HCT116 (cell line): ENCODE measurements around the gene LRRC32. TPM values are rescaled to one million over a fixed set of nuclear protein-coding genes. Genes with fewer than 3 reads are reported as not detected.

ENCODE experiments used
- ATAC-seq: fragments of 200-7000 bp; cut with Tn5 transposase; 2 replicates; pipeline ENCODE4 v1.9.1; 2020; ENCODE audit warnings: mild to moderate bottlenecking, moderate library complexity
- BruUV-seq: library from RNA; stranded (reverse); fragments of 400-500 nt; replicated peaks from 2 replicates; lab custom pipeline; 2021; lab: Mats Ljungman, UMichigan
- CTCF ChIA-PET: fragments of 300-600 bp; sonication (Branson Sonifier 250); formaldehyde crosslinking; loops from one replicate; lab custom pipeline; 2021; ENCODE audit warnings: antibody characterized with exemption; lab: Charles Lee
- POLR2A ChIA-PET: fragments of 300-600, 350-600 bp; sonication (Branson Sonifier 250); formaldehyde crosslinking; loops from one replicate; lab custom pipeline; 2021; ENCODE audit warnings: antibody characterized with exemption; lab: Charles Lee
- RAD21 ChIA-PET, 2 experiments: fragments of 300-600 bp; sonication (Branson Sonifier 250); formaldehyde crosslinking; loops; one replicate each; lab custom pipeline; 2023; ENCODE audit warnings: low total read pairs in 2 of 2; ENCODE audit not compliant: uncharacterized antibody in 2 of 2, unreplicated experiment in 2 of 2, low non-redundant PET in 1 of 2; lab: Charles Lee
- DNase-seq: peaks from one replicate; pipeline ENCODE4 v3.0.0-alpha.2; 2010; ENCODE audit warnings: low read depth, low spot score
- H2AFZ ChIP-seq: fragments of 200-600 bp; shearing (Covaris generic), sonication (generic); 2 replicates; pipeline ENCODE4 v1.6.1; 2017; ENCODE audit warnings: low read depth, mixed run types, mixed read lengths, antibody characterized with exemption, low read length; ENCODE audit not compliant: poor library complexity, severe bottlenecking
- H3K27ac ChIP-seq: 2 replicates; pipeline ENCODE4 v1.5.1; 2012; ENCODE audit warnings: low read depth, low read length
- H3K27me3 ChIP-seq: fragments of 200-600 bp; sonication (generic); 2 replicates; pipeline ENCODE4 v1.6.1; 2016; ENCODE audit warnings: mixed run types, low read length, mixed read lengths; ENCODE audit not compliant: insufficient read depth
- H3K36me3 ChIP-seq, 2 experiments: fragments of 200-500 bp in 1 of 2; fragments of 200-600 bp in 1 of 2; sonication (Bioruptor generic) in 1 of 2; sonication (generic) in 1 of 2; 2 replicates each; pipeline versions ENCODE4 v1.5.1 to v1.6.1; 2014 to 2016; ENCODE audit warnings: low read length in 2 of 2, inconsistent platforms in 1 of 2, mixed read lengths in 1 of 2, mixed run types in 1 of 2; ENCODE audit not compliant: insufficient read depth in 2 of 2, control insufficient read depth in 1 of 2
- H3K4me1 ChIP-seq, 2 experiments: fragments of 200-600 bp in 1 of 2; sonication (generic) in 1 of 2; 2 replicates each; pipeline versions ENCODE4 v1.5.1 to v1.6.1; 2012 to 2017; ENCODE audit warnings: low read length in 2 of 2, inconsistent platforms in 1 of 2, mild to moderate bottlenecking in 1 of 2, mixed read lengths in 1 of 2, mixed run types in 1 of 2, moderate library complexity in 1 of 2; ENCODE audit not compliant: insufficient read depth in 2 of 2, control insufficient read depth in 1 of 2
- H3K4me2 ChIP-seq: fragments of 200-600 bp; sonication (generic); 2 replicates; pipeline ENCODE4 v1.6.1; 2017; ENCODE audit warnings: mixed run types, low read length, mixed read lengths
- H3K4me3 ChIP-seq, 2 experiments: fragments of 200-600 bp in 1 of 2; sonication (generic) in 1 of 2; replicated peaks in 1 of 2; 2 replicates each; pipeline ENCODE4 v1.5.1; 2011 to 2016; ENCODE audit warnings: low read length in 2 of 2, control low read depth in 1 of 2, low read depth in 1 of 2, mild to moderate bottlenecking in 1 of 2, mixed read lengths in 1 of 2, mixed run types in 1 of 2
- H3K79me2 ChIP-seq: fragments of 200-600 bp; sonication (generic); 2 replicates; pipeline ENCODE4 v1.6.1; 2017; ENCODE audit warnings: mild to moderate bottlenecking, mixed run types, low read length, moderate library complexity, mixed read lengths; ENCODE audit not compliant: insufficient read depth
- H3K9ac ChIP-seq: fragments of 200-600 bp; sonication (generic); 2 replicates; pipeline ENCODE4 v1.6.1; 2016; ENCODE audit warnings: low read length, mixed read lengths
- H3K9me2 ChIP-seq: fragments of 200-600 bp; sonication (generic), shearing (Covaris generic); 2 replicates; pipeline ENCODE4 v1.6.1; 2017; ENCODE audit warnings: mixed run types, mild to moderate bottlenecking, moderate library complexity; ENCODE audit not compliant: insufficient read depth
- H3K9me3 ChIP-seq, 2 experiments: fragments of 200-500 bp in 1 of 2; fragments of 200-600 bp in 1 of 2; sonication (Bioruptor generic) in 1 of 2; sonication (generic) in 1 of 2; 2 replicates each; pipeline ENCODE4 v1.6.1; 2014 to 2017; ENCODE audit warnings: low read length in 2 of 2, mixed read lengths in 2 of 2, inconsistent platforms in 1 of 2, low read depth in 1 of 2, mild to moderate bottlenecking in 1 of 2, mixed run types in 1 of 2, moderate library complexity in 1 of 2; ENCODE audit not compliant: control insufficient read depth in 1 of 2, insufficient read depth in 1 of 2
- H4K20me1 ChIP-seq: fragments of 200-600 bp; sonication (generic), shearing (Covaris generic); 2 replicates; pipeline ENCODE4 v1.6.1; 2017; ENCODE audit warnings: mixed run types, mild to moderate bottlenecking, moderate library complexity; ENCODE audit not compliant: insufficient read depth
- CBX3 ChIP-seq: IDR thresholded peaks from 2 replicates; pipeline ENCODE4 v1.6.1; 2012; ENCODE audit warnings: low read depth
- CEBPB ChIP-seq: IDR thresholded peaks from 2 replicates; pipeline ENCODE4 v1.6.1; 2012; ENCODE audit warnings: low read depth
- EZH2phosphoT487 ChIP-seq: fragments of 200-600 bp; IDR thresholded peaks from 2 replicates; pipeline ENCODE4 v1.6.1; 2018; ENCODE audit warnings: antibody characterized with exemption, borderline replicate concordance
- JUND ChIP-seq: IDR thresholded peaks from 2 replicates; pipeline ENCODE4 v1.6.1; 2012
- POLR2AphosphoS5 ChIP-seq: IDR thresholded peaks from 2 replicates; pipeline ENCODE4 v1.6.1; 2011; ENCODE audit warnings: mild to moderate bottlenecking, low read depth, low read length, moderate library complexity
- RAD21 ChIP-seq: IDR thresholded peaks from 2 replicates; pipeline ENCODE4 v1.6.1; 2012; ENCODE audit warnings: low read depth, mild to moderate bottlenecking
- REST ChIP-seq: IDR thresholded peaks from 2 replicates; pipeline ENCODE4 v1.6.1; 2012; ENCODE audit warnings: low read depth
- SP1 ChIP-seq: IDR thresholded peaks from 2 replicates; pipeline ENCODE4 v1.6.1; 2012; ENCODE audit warnings: low read depth
- TCF7L2 ChIP-seq: IDR thresholded peaks from 2 replicates; pipeline ENCODE4 v1.7.0; 2011; ENCODE audit warnings: borderline replicate concordance, inconsistent platforms; ENCODE audit not compliant: insufficient read depth, insufficient read length; ENCODE audit errors: extremely low read depth
- ZNF274 ChIP-seq: fragments of 200-500 bp; sonication (Bioruptor generic); IDR thresholded peaks from 2 replicates; pipeline ENCODE4 v1.6.1; 2014; ENCODE audit warnings: mild to moderate bottlenecking, low read depth, low read length, inconsistent platforms
- intact Hi-C: fragments of 100-400 bp; cut with micrococcal nuclease; formaldehyde crosslinking; loops from 2 replicates; pipeline ENCODE4 v1.10.0; 2022
- total RNA-seq: library from RNA; stranded (reverse); gene quantifications from one replicate; pipeline ENCODE4 v1.2.1, GENCODE V29; 2021; ENCODE audit not compliant: unreplicated experiment

Gene LRRC32
- total RNA-seq, 1 experiment from 2014 or later = 0.54 TPM

GRCh38 chr11:76649851-76650372 is 20.6 kb downstream of the LRRC32 start:
- Histone ChIP-seq H3K36me3 (no peaks in the 10 kb centered on the region), H3K27ac (no peak overlapping the region), H3K4me1 (no peaks in the 10 kb centered on the region), H3K4me3 (no peak overlapping the region), H3K4me2 (no peak overlapping the region), H3K9me2 (no peaks in the 10 kb centered on the region), H3K9me3 (no peaks in the 10 kb centered on the region), H3K9ac (no peak overlapping the region), H4K20me1 (no peaks in the 10 kb centered on the region), H3K79me2 (no peaks in the 10 kb centered on the region), H3K27me3 (0 out of 2 replicates have a peak, but pooled peaks cover 3% of the 10 kb centered on the region), H2AFZ (no peak overlapping the region)
- intact Hi-C loops = no loop called here
- ChIA-PET CTCF (no interaction called here), POLR2A (no interaction called here), RAD21 (no interaction called here)
- ATAC-seq (no peak), DNase-seq (no peak)
- BruUV-seq = no TSS peak
- no peak for TF ChIP-seq POLR2AphosphoS5
- TF ChIP-seq REST = no peak
- TF ChIP-seq RAD21 = no peak

DNA sequence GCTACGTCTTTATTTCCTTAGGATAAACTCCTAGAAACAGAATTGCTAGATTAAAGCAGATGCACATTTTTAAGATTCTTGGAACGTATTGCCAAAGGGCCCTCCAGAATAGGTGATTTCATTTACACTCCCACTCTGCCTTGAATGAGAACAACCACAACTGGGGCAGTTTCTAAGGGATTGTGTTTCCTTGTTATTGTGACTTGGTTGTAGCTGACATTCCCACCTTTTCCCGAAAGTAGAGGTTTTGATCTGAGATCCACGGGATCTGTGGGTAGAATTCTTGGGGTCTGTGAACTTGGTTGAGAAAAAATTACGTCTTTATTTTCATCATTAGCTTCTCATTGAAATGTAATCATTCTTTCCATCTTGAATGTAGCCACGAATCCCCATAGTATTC is 21.5 kb downstream of the LRRC32 start:
- BruUV-seq = no TSS peak

More for the DNA sequence above, 21.5 kb downstream of the LRRC32 start:
- H3K9me2 ChIP-seq = no peaks in the 10 kb centered on the region
- no peaks in the 10 kb centered on the region for H4K20me1 ChIP-seq
- ChIA-PET POLR2A (no interaction called here), CTCF (no interaction called here), RAD21 (no interaction called here)
- no peaks in the 10 kb centered on the region for H3K9me3 ChIP-seq
- H3K4me1 ChIP-seq = no peaks in the 10 kb centered on the region
- DNase-seq (no peak), ATAC-seq (no peak)
- H3K4me2 ChIP-seq = no peak overlapping the region
- no peak overlapping the region for H3K27ac ChIP-seq
- H3K9ac ChIP-seq = no peak overlapping the region
- no peaks in the 10 kb centered on the region for H3K79me2 ChIP-seq
- no peak overlapping the region for H3K4me3 ChIP-seq
- no peaks in the 10 kb centered on the region for H3K36me3 ChIP-seq
- intact Hi-C loops = no loop called here
- TF ChIP-seq ZNF274 = no peak
- no peak for TF ChIP-seq JUND
- TF ChIP-seq CBX3 = no peak
- TF ChIP-seq CEBPB = no peak
- no peak for TF ChIP-seq SP1
- no peak for TF ChIP-seq TCF7L2
- no peak for TF ChIP-seq EZH2phosphoT487
- 0 out of 2 replicates have a peak, but pooled peaks cover 3% of the 10 kb centered on the region for H3K27me3 ChIP-seq
- no peak overlapping the region for H2AFZ ChIP-seq
